ENCODE data around the gene UBA3. TPM values are rescaled to one million over a fixed set of nuclear protein-coding genes. Genes with fewer than 3 reads are reported as not detected.

The UBA3 gene
- total and polyA plus RNA-seq, 2 of the 13 experiments (the other 11 are each of a cell fraction or from before 2014, with no cell fraction given) = 40.7 to 49.0 TPM

DNA sequence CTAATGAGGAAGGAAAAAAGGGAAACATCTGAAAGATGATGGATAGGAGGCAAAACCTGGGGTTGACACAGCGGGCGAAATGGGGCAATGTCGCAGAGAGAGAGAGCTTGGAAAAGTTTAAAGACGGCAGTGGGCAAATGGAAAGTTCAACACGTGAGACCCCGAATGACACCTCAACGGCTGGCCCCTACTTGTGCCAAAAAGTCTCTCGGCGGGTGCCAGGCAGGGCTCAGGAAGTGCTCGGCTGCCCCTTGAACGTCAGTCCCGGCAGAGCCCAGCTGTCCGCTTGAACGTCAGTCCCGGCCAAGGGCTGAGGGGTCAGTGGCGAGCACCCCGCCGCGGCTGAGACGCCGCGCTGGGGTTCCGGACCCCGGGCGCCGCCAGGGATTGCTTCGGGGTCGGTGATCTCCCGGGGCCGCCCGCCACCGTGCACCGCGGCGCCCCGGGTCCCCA lies 67.3 kb downstream of the UBA3 start:
- Histone ChIP-seq H3K4me2 (ENCODE audit: low read depth, low read length) (peak overlapping the region; percentile 78), H3K4me3 (replicated peaks in 1 of 3; ENCODE audit: insufficient read depth in 1 of 3, low read depth in 2 of 3, low read length in 3 of 3) (peak overlapping the region; percentile 79 to 94 (median 86)), H3K36me3 (replicated peaks in 1 of 2; ENCODE audit: control insufficient read depth in 1 of 2, insufficient read depth in 2 of 2, low read length in 2 of 2) (peaks cover 0 to 12% of the 10 kb centered on the region in 2 experiments; a peak in 3 of 5 replicates), H3K27ac (ENCODE audit: extremely low read length, insufficient read depth, low read length) (peak overlapping the region; percentile 90), H3K79me2 (ENCODE audit: insufficient read depth, low read length) (no peaks in the 10 kb centered on the region), H3K9me3 (ENCODE audit: low read length) (no peaks in the 10 kb centered on the region), H3K9ac (ENCODE audit: insufficient read depth, low read depth, low read length) (peak overlapping the region; percentile 90), H2AFZ (ENCODE audit: low read length) (no peak overlapping the region), H3K4me1 (ENCODE audit: insufficient read depth, low read length) (peaks cover 24% of the 10 kb centered on the region), H3K27me3 (ENCODE audit: control insufficient read depth in 1 of 2, insufficient read depth in 2 of 2, low read length in 2 of 2) (no peaks in the 10 kb centered on the region), H4K20me1 (ENCODE audit: insufficient read depth, low read length) (no peaks in the 10 kb centered on the region)
- intact Hi-C loops (cut with micrococcal nuclease; ENCODE audit: unreplicated experiment) = loop anchor here (5.0 kb wide), 1 partner anchor 39 kb away; the partner anchor contains the start of gene TMF1
- 27% methylated on average over 7 of the region's 36 CpGs for WGBS (ENCODE audit: low lambda C conversion rate)
- ATAC-seq = peak; percentile 78
- POLR2A ChIA-PET = interaction anchor here (1.2 to 2.3 kb wide), 2 partner anchors 39 to 67 kb away, joined by 6 to 11 read pairs; partner anchors contain the start of genes TMF1 and UBA3
- CTCF ChIA-PET (ENCODE audit: low intra/inter-chr PET ratio, low total read pairs) = no interaction called here
- peak; percentile 22 for DNase-seq (ENCODE audit: low spot score)
- no peak for FAIRE-seq
- no TSS peak for BruUV-seq (replicated peaks)
- in situ Hi-C loops (cut with HindIII; ENCODE audit: extremely low pct_ligation_motif_present, low pct_unique_long_range_greater_than_20kb) = no loop called here
- no peak for TF ChIP-seq TBL1XR1 (IDR thresholded peaks at IDR 0.05; ENCODE audit: borderline replicate concordance, low read length, partially characterized antibody)
- peak; percentile 56; the same call in 1 of the 2 replicates for TF ChIP-seq TFAP4 (IDR thresholded peaks at IDR 0.05; ENCODE audit: borderline replicate concordance, low read depth)
- no peak for TF ChIP-seq RFX5 (IDR thresholded peaks at IDR 0.05; ENCODE audit: low read depth, low read length)
- TF ChIP-seq REST (IDR thresholded peaks at IDR 0.05; ENCODE audit: borderline replicate concordance in 1 of 2, low read depth in 1 of 2, low read length in 2 of 2) = no peak
- TF ChIP-seq ZNF263 (CRISPR knock-in tag; IDR thresholded peaks at IDR 0.05) = 0 out of 2 replicates have a peak, but pooled peaks have one; percentile 12
- TF ChIP-seq, protein P1, sequence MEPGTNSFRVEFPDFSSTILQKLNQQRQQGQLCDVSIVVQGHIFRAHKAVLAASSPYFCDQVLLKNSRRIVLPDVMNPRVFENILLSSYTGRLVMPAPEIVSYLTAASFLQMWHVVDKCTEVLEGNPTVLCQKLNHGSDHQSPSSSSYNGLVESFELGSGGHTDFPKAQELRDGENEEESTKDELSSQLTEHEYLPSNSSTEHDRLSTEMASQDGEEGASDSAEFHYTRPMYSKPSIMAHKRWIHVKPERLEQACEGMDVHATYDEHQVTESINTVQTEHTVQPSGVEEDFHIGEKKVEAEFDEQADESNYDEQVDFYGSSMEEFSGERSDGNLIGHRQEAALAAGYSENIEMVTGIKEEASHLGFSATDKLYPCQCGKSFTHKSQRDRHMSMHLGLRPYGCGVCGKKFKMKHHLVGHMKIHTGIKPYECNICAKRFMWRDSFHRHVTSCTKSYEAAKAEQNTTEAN (CRISPR knock-in tag; conservative IDR thresholded peaks at IDR 0.05) = no peak
- no peak for TF ChIP-seq ZNF280D (CRISPR knock-in tag; IDR thresholded peaks at IDR 0.05)
- no peak for TF ChIP-seq ZNF274 (CRISPR knock-in tag; IDR thresholded peaks at IDR 0.05)
- TF ChIP-seq RBM39 (IDR thresholded peaks at IDR 0.05; ENCODE audit: low read depth, low read length, poor library complexity, severe bottlenecking) = peak; percentile 26
- TF ChIP-seq CCDC6 (CRISPR knock-in tag; IDR thresholded peaks at IDR 0.05) = 0 out of 2 replicates have a peak, but pooled peaks have one; percentile 36
- no peak for TF ChIP-seq JUND (CRISPR knock-in tag; IDR thresholded peaks at IDR 0.05)
- peak; percentile 7; the same call in 1 of the 3 replicates for TF ChIP-seq MXI1 (IDR thresholded peaks at IDR 0.05; ENCODE audit: borderline replicate concordance, low read depth, low read length)
- TF ChIP-seq NR2F2 (IDR thresholded peaks at IDR 0.05; ENCODE audit: borderline replicate concordance, low read depth) = 0 out of 2 replicates have a peak, but pooled peaks have one; percentile 8
- TF ChIP-seq EED (CRISPR knock-in tag; IDR thresholded peaks at IDR 0.05) = no peak
- 0 out of 2 replicates have a peak, but pooled peaks have one; percentile 2 for TF ChIP-seq ZNF629 (CRISPR knock-in tag; conservative IDR thresholded peaks at IDR 0.05)
